Omental fat pad (tissue), 4 donors: ENCODE measurements around the gene UPK1A. TPM values are rescaled to one million over a fixed set of nuclear protein-coding genes. Genes with fewer than 3 reads are reported as not detected.

Source experiments
- ATAC-seq: fragments of 150-250 bp; one replicate; pipeline ENCODE4 v1.9.1; 2016; ENCODE audit warnings: mild to moderate bottlenecking, moderate library complexity; ENCODE audit not compliant: low FRiP score
- DNase-seq: peaks from one replicate; pipeline ENCODE4 v3.0.0-alpha.2; 2019; ENCODE audit warnings: low spot score
- CTCF ChIP-seq, 3 donors: fragments of 450-650 bp; IDR thresholded peaks; one replicate each; pipeline ENCODE4 v1.5.1; 2016 to 2017; ENCODE audit warnings: antibody characterized with exemption in 3 of 3, mild to moderate bottlenecking in 3 of 3, moderate library complexity in 2 of 3
- total RNA-seq, 4 donors: library from RNA; depleted of rRNA; stranded (reverse); fragments of >200 nt; gene quantifications; one replicate each; pipeline ENCODE4 v1.1.0, GENCODE V29; 2016

The UPK1A gene
- total RNA-seq, 4 donors from 2014 or later: 0.44 TPM; not detected in 3

GRCh38 chr19:35623327-35624010 is 42.8 kb upstream of the UPK1A start:
- DNase-seq (no peak), ATAC-seq (no peak)
- TF ChIP-seq CTCF (IDR thresholded peaks at IDR 0.05): no peak

- no peak for TF ChIP-seq CTCF (IDR thresholded peaks at IDR 0.05)
- ATAC-seq (no peak), DNase-seq (no peak)
Observed at GRCh38 chr19:35628264-35628564, 38.1 kb upstream of the UPK1A start.

GRCh38 chr19:35628565-35629331 is 37.6 kb upstream of the UPK1A start, which contains the start of gene RBM42:
Gene RBM42, plus strand, starts transcription at chr19:35629036. Its CDS starts 118 bp downstream, at chr19:35629154.
- ATAC-seq (peak; percentile 100), DNase-seq (peak; percentile 97)
- TF ChIP-seq CTCF (IDR thresholded peaks at IDR 0.05): no peak

GRCh38 chr19:35629332-35629633 is 37.0 kb upstream of the UPK1A start:
- TF ChIP-seq CTCF (IDR thresholded peaks at IDR 0.05): no peak
- peak; percentile 7 for ATAC-seq

GRCh38 chr19:35633727-35634440 is 32.4 kb upstream of the UPK1A start:
- no peak for ATAC-seq

More at GRCh38 chr19:35629332-35629633, 37.0 kb upstream of the UPK1A start:
- DNase-seq: no peak

GRCh38 chr19:35636651-35637050 is 29.7 kb upstream of the UPK1A start:
- no peak for DNase-seq
- no peak for ATAC-seq
- no peak for TF ChIP-seq CTCF (IDR thresholded peaks at IDR 0.05)

More at GRCh38 chr19:35633727-35634440, 32.4 kb upstream of the UPK1A start:
- TF ChIP-seq CTCF (IDR thresholded peaks at IDR 0.05): no peak
- no peak for DNase-seq
